HCT116 (cell line): Measurements from ENCODE around the gene IRAK2. TPM values are rescaled to one million over a fixed set of nuclear protein-coding genes. Genes with fewer than 3 reads are reported as not detected.

Source experiments
- ATAC-seq: fragments of 200-7000 bp; cut with Tn5 transposase; 2 replicates; pipeline ENCODE4 v1.9.1; 2020; ENCODE audit warnings: mild to moderate bottlenecking, moderate library complexity
- BruUV-seq: library from RNA; stranded (reverse); fragments of 400-500 nt; replicated peaks from 2 replicates; lab custom pipeline; 2021; lab: Mats Ljungman, UMichigan
- CTCF ChIA-PET: fragments of 300-600 bp; sonication (Branson Sonifier 250); formaldehyde crosslinking; loops from one replicate; lab custom pipeline; 2021; ENCODE audit warnings: antibody characterized with exemption; lab: Charles Lee
- POLR2A ChIA-PET: fragments of 300-600, 350-600 bp; sonication (Branson Sonifier 250); formaldehyde crosslinking; loops from one replicate; lab custom pipeline; 2021; ENCODE audit warnings: antibody characterized with exemption; lab: Charles Lee
- RAD21 ChIA-PET, 2 experiments: fragments of 300-600 bp; sonication (Branson Sonifier 250); formaldehyde crosslinking; loops; one replicate each; lab custom pipeline; 2023; ENCODE audit warnings: low total read pairs in 2 of 2; ENCODE audit not compliant: uncharacterized antibody in 2 of 2, unreplicated experiment in 2 of 2, low non-redundant PET in 1 of 2; lab: Charles Lee
- DNase-seq: peaks from one replicate; pipeline ENCODE4 v3.0.0-alpha.2; 2010; ENCODE audit warnings: low read depth, low spot score
- H2AFZ ChIP-seq: fragments of 200-600 bp; shearing (Covaris generic), sonication (generic); 2 replicates; pipeline ENCODE4 v1.6.1; 2017; ENCODE audit warnings: low read depth, mixed run types, mixed read lengths, antibody characterized with exemption, low read length; ENCODE audit not compliant: poor library complexity, severe bottlenecking
- H3K27ac ChIP-seq: 2 replicates; pipeline ENCODE4 v1.5.1; 2012; ENCODE audit warnings: low read depth, low read length
- H3K27me3 ChIP-seq: fragments of 200-600 bp; sonication (generic); 2 replicates; pipeline ENCODE4 v1.6.1; 2016; ENCODE audit warnings: mixed run types, low read length, mixed read lengths; ENCODE audit not compliant: insufficient read depth
- H3K36me3 ChIP-seq, 2 experiments: fragments of 200-500 bp in 1 of 2; fragments of 200-600 bp in 1 of 2; sonication (Bioruptor generic) in 1 of 2; sonication (generic) in 1 of 2; 2 replicates each; pipeline versions ENCODE4 v1.5.1 to v1.6.1; 2014 to 2016; ENCODE audit warnings: low read length in 2 of 2, inconsistent platforms in 1 of 2, mixed read lengths in 1 of 2, mixed run types in 1 of 2; ENCODE audit not compliant: insufficient read depth in 2 of 2, control insufficient read depth in 1 of 2
- H3K4me1 ChIP-seq, 2 experiments: fragments of 200-600 bp in 1 of 2; sonication (generic) in 1 of 2; 2 replicates each; pipeline versions ENCODE4 v1.5.1 to v1.6.1; 2012 to 2017; ENCODE audit warnings: low read length in 2 of 2, inconsistent platforms in 1 of 2, mild to moderate bottlenecking in 1 of 2, mixed read lengths in 1 of 2, mixed run types in 1 of 2, moderate library complexity in 1 of 2; ENCODE audit not compliant: insufficient read depth in 2 of 2, control insufficient read depth in 1 of 2
- H3K4me2 ChIP-seq: fragments of 200-600 bp; sonication (generic); 2 replicates; pipeline ENCODE4 v1.6.1; 2017; ENCODE audit warnings: mixed run types, low read length, mixed read lengths
- H3K4me3 ChIP-seq, 2 experiments: fragments of 200-600 bp in 1 of 2; sonication (generic) in 1 of 2; replicated peaks in 1 of 2; 2 replicates each; pipeline ENCODE4 v1.5.1; 2011 to 2016; ENCODE audit warnings: low read length in 2 of 2, control low read depth in 1 of 2, low read depth in 1 of 2, mild to moderate bottlenecking in 1 of 2, mixed read lengths in 1 of 2, mixed run types in 1 of 2
- H3K79me2 ChIP-seq: fragments of 200-600 bp; sonication (generic); 2 replicates; pipeline ENCODE4 v1.6.1; 2017; ENCODE audit warnings: mild to moderate bottlenecking, mixed run types, low read length, moderate library complexity, mixed read lengths; ENCODE audit not compliant: insufficient read depth
- H3K9ac ChIP-seq: fragments of 200-600 bp; sonication (generic); 2 replicates; pipeline ENCODE4 v1.6.1; 2016; ENCODE audit warnings: low read length, mixed read lengths
- H3K9me2 ChIP-seq: fragments of 200-600 bp; sonication (generic), shearing (Covaris generic); 2 replicates; pipeline ENCODE4 v1.6.1; 2017; ENCODE audit warnings: mixed run types, mild to moderate bottlenecking, moderate library complexity; ENCODE audit not compliant: insufficient read depth
- H3K9me3 ChIP-seq, 2 experiments: fragments of 200-500 bp in 1 of 2; fragments of 200-600 bp in 1 of 2; sonication (Bioruptor generic) in 1 of 2; sonication (generic) in 1 of 2; 2 replicates each; pipeline ENCODE4 v1.6.1; 2014 to 2017; ENCODE audit warnings: low read length in 2 of 2, mixed read lengths in 2 of 2, inconsistent platforms in 1 of 2, low read depth in 1 of 2, mild to moderate bottlenecking in 1 of 2, mixed run types in 1 of 2, moderate library complexity in 1 of 2; ENCODE audit not compliant: control insufficient read depth in 1 of 2, insufficient read depth in 1 of 2
- H4K20me1 ChIP-seq: fragments of 200-600 bp; sonication (generic), shearing (Covaris generic); 2 replicates; pipeline ENCODE4 v1.6.1; 2017; ENCODE audit warnings: mixed run types, mild to moderate bottlenecking, moderate library complexity; ENCODE audit not compliant: insufficient read depth
- ATF3 ChIP-seq: IDR thresholded peaks from 2 replicates; pipeline ENCODE4 v1.6.1; 2012
- CBX3 ChIP-seq: IDR thresholded peaks from 2 replicates; pipeline ENCODE4 v1.6.1; 2012; ENCODE audit warnings: low read depth
- CEBPB ChIP-seq: IDR thresholded peaks from 2 replicates; pipeline ENCODE4 v1.6.1; 2012; ENCODE audit warnings: low read depth
- CTCF ChIP-seq, 3 experiments: fragments of 200-600 bp in 1 of 3; sonication (generic) in 1 of 3; IDR thresholded peaks in 2 of 3; conservative IDR thresholded peaks in 1 of 3; 2 replicates each; pipeline ENCODE4 v1.5.1; 2012 to 2017; ENCODE audit warnings: low read depth in 2 of 3, low read length in 2 of 3, antibody characterized with exemption in 1 of 3, borderline replicate concordance in 1 of 3, control low read depth in 1 of 3, mild to moderate bottlenecking in 1 of 3, mixed read lengths in 1 of 3, mixed run types in 1 of 3, moderate library complexity in 1 of 3; ENCODE audit not compliant: insufficient read depth in 1 of 3
- EGR1 ChIP-seq: IDR thresholded peaks from 2 replicates; pipeline ENCODE4 v1.6.1; 2012; ENCODE audit warnings: low read depth
- EZH2 ChIP-seq: fragments of 200-600 bp; sonication (generic); IDR thresholded peaks from 2 replicates; pipeline ENCODE4 v1.6.1; 2017; ENCODE audit warnings: antibody characterized with exemption, mixed run types
- FOSL1 ChIP-seq: IDR thresholded peaks from 2 replicates; pipeline ENCODE4 v1.6.1; 2012; ENCODE audit warnings: low read depth
- JUND ChIP-seq: IDR thresholded peaks from 2 replicates; pipeline ENCODE4 v1.6.1; 2012
- MAX ChIP-seq: IDR thresholded peaks from 2 replicates; pipeline ENCODE4 v1.6.1; 2012
- POLR2A ChIP-seq: IDR thresholded peaks from 2 replicates; pipeline ENCODE4 v1.7.0; 2011; ENCODE audit warnings: borderline replicate concordance; ENCODE audit not compliant: insufficient read depth, insufficient read length; ENCODE audit errors: extremely low read depth
- RAD21 ChIP-seq: IDR thresholded peaks from 2 replicates; pipeline ENCODE4 v1.6.1; 2012; ENCODE audit warnings: low read depth, mild to moderate bottlenecking
- REST ChIP-seq: IDR thresholded peaks from 2 replicates; pipeline ENCODE4 v1.6.1; 2012; ENCODE audit warnings: low read depth
- SIN3A ChIP-seq: IDR thresholded peaks from 2 replicates; pipeline ENCODE4 v1.6.1; 2012; ENCODE audit warnings: low read depth
- SRF ChIP-seq: IDR thresholded peaks from 2 replicates; pipeline ENCODE4 v1.6.1; 2012; ENCODE audit warnings: low read depth
- YY1 ChIP-seq: IDR thresholded peaks from 2 replicates; pipeline ENCODE4 v1.6.1; 2011; ENCODE audit warnings: low read length, low read depth, moderate library complexity, mild to moderate bottlenecking; ENCODE audit not compliant: insufficient replicate concordance; ENCODE audit errors: extremely low read depth
- ZNF274 ChIP-seq: fragments of 200-500 bp; sonication (Bioruptor generic); IDR thresholded peaks from 2 replicates; pipeline ENCODE4 v1.6.1; 2014; ENCODE audit warnings: mild to moderate bottlenecking, low read depth, low read length, inconsistent platforms
- intact Hi-C: fragments of 100-400 bp; cut with micrococcal nuclease; formaldehyde crosslinking; loops from 2 replicates; pipeline ENCODE4 v1.10.0; 2022
- total RNA-seq: library from RNA; stranded (reverse); gene quantifications from one replicate; pipeline ENCODE4 v1.2.1, GENCODE V29; 2021; ENCODE audit not compliant: unreplicated experiment

The IRAK2 gene
- total RNA-seq, 1 experiment from 2014 or later: 3.6 TPM

- no peaks in the 10 kb centered on the region for H3K27me3 ChIP-seq
- no peak overlapping the region for H3K9ac ChIP-seq
- H2AFZ ChIP-seq: no peak overlapping the region
- no peaks in the 10 kb centered on the region for H3K79me2 ChIP-seq
- no peak overlapping the region for H3K27ac ChIP-seq
- H3K4me3 ChIP-seq: no peak overlapping the region
- ATAC-seq: no peak
- no peaks in the 10 kb centered on the region for H3K36me3 ChIP-seq
- peaks cover 5 to 14% of the 10 kb centered on the region in 2 experiments; a peak in 3 of 4 replicates for H3K4me1 ChIP-seq
- CTCF ChIA-PET: no interaction called here
- H3K4me2 ChIP-seq: no peak overlapping the region
- no peaks in the 10 kb centered on the region for H3K9me2 ChIP-seq
- intact Hi-C loops: no loop called here
- BruUV-seq: no TSS peak
- DNase-seq: no peak
- no peaks in the 10 kb centered on the region for H4K20me1 ChIP-seq
- TF ChIP-seq MAX (no peak), CEBPB (no peak), RAD21 (no peak), JUND (no peak), YY1 (no peak), EGR1 (no peak), ATF3 (no peak), EZH2 (no peak), SRF (no peak), CTCF (IDR thresholded peaks at IDR 0.05 in 2 of 3, conservative IDR thresholded peaks at IDR 0.05 in 1 of 3; ENCODE audit: borderline replicate concordance in 1 of 3, insufficient read depth in 1 of 3, low read depth in 2 of 3, low read length in 2 of 3) (no peak), SIN3A (no peak), FOSL1 (no peak), ZNF274 (no peak), POLR2A (no peak), REST (no peak), CBX3 (no peak)
- TF ChIP-seq, all 23 proteins: peak for 0
- POLR2A ChIA-PET: no interaction called here
- no peaks in the 10 kb centered on the region for H3K9me3 ChIP-seq
- RAD21 ChIA-PET: no interaction called here
Observed at GRCh38 chr3:10177737-10178136, 13.0 kb downstream of the IRAK2 start.
